SK-N-MC (cell line): ENCODE data around the gene CKAP2L.

Experiments
- DNase-seq: peaks from one replicate; pipeline ENCODE4 v3.0.0-alpha.2; 2011; ENCODE audit warnings: low read depth, low spot score
- H3K27ac ChIP-seq: fragments of 200-600 bp; sonication (generic); 2 replicates; pipeline ENCODE4 v1.5.1; 2016; ENCODE audit warnings: mixed run types
- H3K36me3 ChIP-seq: fragments of 200-600 bp; sonication (generic); 2 replicates; pipeline ENCODE4 v1.6.1; 2017; ENCODE audit warnings: antibody characterized with exemption, low read length, mixed read lengths; ENCODE audit not compliant: insufficient read depth
- H3K4me3 ChIP-seq: fragments of 200-600 bp; sonication (generic); 2 replicates; pipeline ENCODE4 v1.5.1; 2016
- H3K9ac ChIP-seq: fragments of 200-600 bp; sonication (generic); 2 replicates; pipeline ENCODE4 v1.8.0; 2017; ENCODE audit warnings: mixed run types, mixed read lengths; ENCODE audit not compliant: insufficient read length
- H3K9me3 ChIP-seq: fragments of 200-600 bp; sonication (generic); 2 replicates; pipeline ENCODE4 v1.6.1; 2017; ENCODE audit warnings: low read depth, mild to moderate bottlenecking, antibody characterized with exemption, low read length, moderate library complexity, mixed read lengths
- EZH2 ChIP-seq: fragments of 200-600 bp; sonication (generic); IDR thresholded peaks from one replicate; pipeline ENCODE4 v1.6.1; 2017; ENCODE audit warnings: antibody characterized with exemption
- FOXP2 ChIP-seq: optimal IDR thresholded peaks from 2 replicates; pipeline ENCODE3; 2011; ENCODE audit warnings: mild to moderate bottlenecking, moderate library complexity; ENCODE audit not compliant: insufficient read depth; ENCODE audit errors: extremely low read length, control extremely low read depth
- POLR2AphosphoS5 ChIP-seq: IDR thresholded peaks from 2 replicates; pipeline ENCODE4 v1.6.1; 2012; ENCODE audit warnings: mild to moderate bottlenecking, low read depth, low read length, borderline replicate concordance

CKAP2L gene

DNA sequence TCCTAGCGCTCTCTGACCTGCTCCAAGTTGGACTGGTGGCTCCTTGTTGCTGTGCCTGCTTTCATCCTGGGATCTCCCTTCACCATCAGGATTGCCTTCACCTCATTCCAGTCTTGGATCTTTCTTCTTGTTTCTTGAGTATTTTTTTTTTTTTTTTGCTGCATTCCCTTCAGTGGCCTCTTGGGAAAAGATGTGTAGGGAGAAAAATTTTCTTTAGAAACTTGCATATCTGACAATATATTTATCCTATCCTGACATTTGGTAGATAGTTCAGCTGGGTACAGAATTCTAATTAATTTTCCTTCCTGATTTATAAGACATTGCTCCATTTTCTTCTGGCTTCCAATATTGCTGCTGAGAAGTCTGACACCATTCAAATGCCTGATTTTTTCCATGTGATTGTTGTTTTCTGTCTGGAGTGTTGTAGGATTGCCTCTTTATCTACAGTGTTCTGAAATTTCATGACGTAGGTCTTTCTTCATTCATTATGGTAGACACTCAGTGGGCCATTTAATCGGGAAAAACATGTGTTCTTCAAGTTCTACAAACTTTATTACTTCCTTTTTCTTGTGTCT lies 42.9 kb upstream of the CKAP2L start:
- Histone ChIP-seq H3K9ac (no peak overlapping the region), H3K9me3 (peaks cover 3% of the 10 kb centered on the region; the same call in 1 of the 2 replicates), H3K4me3 (no peak overlapping the region), H3K36me3 (no peaks in the 10 kb centered on the region), H3K27ac (no peak overlapping the region)
- no peak for DNase-seq
- TF ChIP-seq POLR2AphosphoS5 (no peak), EZH2 (no peak), FOXP2 (no peak)

DNA sequence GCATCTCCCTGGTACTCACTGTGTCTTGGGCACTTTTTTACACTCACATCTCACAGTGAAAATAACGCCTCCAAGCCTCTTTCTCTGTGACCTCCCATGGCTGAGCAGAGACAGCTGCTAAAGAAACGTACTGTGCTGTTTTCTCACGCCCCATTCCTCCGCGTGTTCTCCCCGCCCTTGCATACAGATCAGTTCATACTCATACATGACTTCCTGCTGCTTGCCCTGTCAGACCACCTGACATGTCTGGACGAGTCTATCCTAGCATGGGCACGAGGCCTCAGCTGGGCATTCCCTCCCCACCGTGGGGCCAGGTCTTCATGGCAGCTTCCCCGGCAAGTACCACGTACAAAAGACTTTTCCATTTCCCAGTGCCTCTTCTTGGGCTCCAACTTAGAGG lies 41.1 kb upstream of the CKAP2L start:
- Histone ChIP-seq H3K9ac (no peak overlapping the region), H3K9me3 (peaks cover 3% of the 10 kb centered on the region; the same call in 1 of the 2 replicates), H3K4me3 (no peak overlapping the region), H3K36me3 (no peaks in the 10 kb centered on the region), H3K27ac (no peak overlapping the region)
- TF ChIP-seq POLR2AphosphoS5, result no peak
- TF ChIP-seq FOXP2, result no peak
- TF ChIP-seq EZH2, result no peak
- no peak for DNase-seq

DNA sequence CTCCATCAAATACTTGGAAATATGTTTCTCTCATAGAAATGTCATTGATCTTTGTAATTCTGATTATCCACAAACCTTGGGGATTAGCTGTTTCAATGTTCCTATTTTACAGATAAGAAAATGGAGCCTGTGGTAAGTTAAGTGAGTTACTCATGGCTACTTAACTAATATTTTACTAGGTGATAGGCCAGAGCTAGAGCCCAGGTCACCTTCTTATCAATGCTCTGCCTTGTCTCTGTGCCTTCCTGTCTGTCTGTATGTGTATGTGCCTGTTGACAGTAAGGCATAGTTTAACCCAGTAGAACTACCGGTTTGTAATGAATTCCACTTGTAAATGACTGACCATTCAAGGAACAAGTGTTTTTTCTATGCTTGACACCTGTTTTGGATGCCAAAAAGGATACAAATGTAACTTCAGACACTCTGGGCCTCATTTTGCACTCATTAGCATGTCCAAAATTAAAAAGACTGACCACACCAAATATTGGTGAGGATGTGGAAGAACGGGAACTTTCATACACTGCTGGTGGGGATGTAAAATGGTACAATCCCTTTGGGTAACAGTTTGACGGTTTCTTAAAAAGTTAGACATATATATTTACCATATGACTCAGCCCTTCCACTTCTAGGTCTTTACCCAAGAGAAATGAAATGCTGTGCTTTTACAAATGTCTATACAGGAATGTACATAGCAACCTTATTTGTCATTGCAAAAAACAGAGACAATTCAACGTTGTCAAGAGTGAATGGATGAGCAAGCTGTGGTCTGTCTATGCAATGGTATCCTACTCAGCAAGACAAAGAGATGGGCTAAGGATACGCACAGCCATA lies 39.5 kb upstream of the CKAP2L start:
- Histone ChIP-seq H3K27ac (no peak overlapping the region), H3K4me3 (no peak overlapping the region), H3K9me3 (peaks cover 3% of the 10 kb centered on the region; the same call in 1 of the 2 replicates), H3K36me3 (no peaks in the 10 kb centered on the region), H3K9ac (no peak overlapping the region)
- no peak for TF ChIP-seq EZH2
- no peak for TF ChIP-seq FOXP2
- no peak for TF ChIP-seq POLR2AphosphoS5
- DNase-seq, result no peak

DNA sequence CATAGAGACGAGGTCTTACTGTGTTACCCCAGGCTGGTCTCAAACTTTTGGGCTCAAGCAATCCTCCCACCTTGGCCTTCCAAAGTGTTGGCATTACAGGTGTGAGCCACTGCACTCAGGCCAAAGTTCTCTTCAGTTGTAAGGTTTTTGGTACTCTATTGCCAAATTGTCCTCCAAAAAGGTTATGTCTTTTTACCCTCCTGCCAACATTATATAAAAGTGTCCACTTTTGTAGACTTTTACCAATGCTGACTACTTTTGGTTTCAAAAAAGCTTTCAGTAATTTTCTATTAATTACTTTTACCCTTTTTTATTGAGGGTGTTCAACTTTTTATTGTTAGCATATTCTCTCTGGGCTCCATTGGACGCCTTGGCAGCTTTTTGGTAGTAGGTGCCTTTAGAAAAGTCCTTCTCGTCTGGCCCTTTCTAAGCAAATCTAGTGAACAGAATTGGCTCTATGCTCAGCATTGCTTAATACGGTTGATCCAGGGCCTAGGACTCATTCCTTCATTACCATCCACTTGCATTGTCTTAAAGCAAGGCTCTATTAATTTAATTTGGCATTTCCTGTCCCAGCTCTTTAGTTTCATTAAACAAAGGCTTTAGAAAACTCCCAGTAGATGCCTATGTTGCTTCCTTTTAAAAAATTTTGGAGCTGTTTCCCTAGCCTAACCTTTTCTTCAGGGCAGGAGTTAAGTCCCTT lies 36.6 kb upstream of the CKAP2L start:
- Histone ChIP-seq H3K36me3 (no peaks in the 10 kb centered on the region), H3K9ac (no peak overlapping the region), H3K27ac (no peak overlapping the region), H3K4me3 (no peak overlapping the region), H3K9me3 (no peaks in the 10 kb centered on the region)
- DNase-seq, result no peak
- TF ChIP-seq FOXP2 (no peak), EZH2 (no peak), POLR2AphosphoS5 (no peak)

DNA sequence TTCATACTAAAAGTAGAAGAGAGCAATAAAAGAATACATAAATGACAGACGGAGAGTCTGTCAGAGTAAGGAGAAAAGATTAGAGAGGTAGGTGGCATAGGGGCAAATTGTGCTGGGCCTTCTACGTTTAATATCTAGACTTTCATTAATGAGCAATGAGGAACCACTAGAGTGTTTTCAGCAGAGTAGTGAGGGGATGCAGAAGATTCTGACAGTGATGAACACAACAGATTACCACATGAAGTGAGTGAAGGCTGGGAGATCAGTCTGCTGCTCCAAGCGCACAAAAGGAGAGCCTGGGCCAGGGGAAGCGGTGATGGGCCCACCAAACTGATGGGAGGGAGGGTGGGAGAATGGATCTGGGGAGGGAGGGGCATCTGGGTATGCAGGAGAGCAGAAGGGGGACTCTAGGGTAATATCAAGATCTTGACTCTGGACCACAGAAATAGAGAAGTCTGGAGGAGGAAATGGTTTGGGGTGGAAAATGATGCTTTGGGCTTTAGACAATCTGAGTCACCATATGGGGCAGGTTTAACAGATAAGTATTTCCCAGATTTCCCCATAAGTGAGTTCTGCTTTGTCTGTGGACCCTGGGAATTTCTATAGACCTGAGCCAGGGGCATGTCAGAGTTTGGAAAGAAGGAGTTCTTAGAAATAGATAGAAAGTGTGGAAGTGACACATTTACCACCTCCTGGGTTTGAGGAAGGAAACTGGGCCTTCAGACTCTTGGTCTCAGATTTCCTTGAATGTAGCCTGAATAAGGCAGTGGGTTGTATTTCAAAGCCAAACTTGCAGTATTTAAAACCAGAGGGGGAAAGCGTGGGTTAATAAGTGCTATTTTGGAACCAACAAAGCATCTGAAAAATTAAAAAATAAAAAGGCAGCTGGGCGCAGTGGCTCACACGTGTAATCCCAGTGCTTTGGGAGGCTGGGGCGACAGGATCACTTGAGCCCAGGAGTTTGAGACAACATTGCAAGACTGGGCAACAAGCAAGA lies 34.9 kb upstream of the CKAP2L start:
- no peak overlapping the region for H3K4me3 ChIP-seq
- no peaks in the 10 kb centered on the region for H3K36me3 ChIP-seq
- no peak overlapping the region for H3K27ac ChIP-seq
- DNase-seq, result no peak
- H3K9me3 ChIP-seq, result no peaks in the 10 kb centered on the region
- H3K9ac ChIP-seq, result no peak overlapping the region
- TF ChIP-seq EZH2 (no peak), FOXP2 (no peak), POLR2AphosphoS5 (no peak)

GRCh38 chr2:112796486-112796885 lies 32.1 kb upstream of the CKAP2L start:
- no peak for TF ChIP-seq EZH2
- H3K27ac ChIP-seq, result no peak overlapping the region

DNA sequence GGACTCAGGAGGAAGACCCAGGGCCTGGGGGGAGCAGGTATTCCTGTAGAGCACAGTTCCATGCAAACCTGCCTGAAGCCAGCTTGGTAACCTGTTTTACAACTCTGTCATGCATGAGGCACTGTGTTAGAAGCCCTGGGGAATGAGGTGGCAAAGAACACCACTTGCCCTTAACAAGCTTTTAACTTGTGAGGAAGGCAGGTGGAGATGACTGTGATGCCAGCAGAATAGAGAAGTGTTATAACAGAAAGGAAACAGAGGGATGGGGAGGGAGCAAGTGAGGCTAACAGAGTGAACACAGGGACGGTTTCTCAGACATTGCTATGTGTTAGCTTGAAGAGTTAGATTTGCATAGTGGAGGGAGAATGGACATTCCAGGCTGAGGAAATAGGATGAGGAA lies 31.4 kb upstream of the CKAP2L start:
- TF ChIP-seq POLR2AphosphoS5 (no peak), EZH2 (no peak), FOXP2 (no peak)
- no peak overlapping the region for H3K9ac ChIP-seq
- H3K36me3 ChIP-seq, result no peaks in the 10 kb centered on the region
- H3K9me3 ChIP-seq, result no peaks in the 10 kb centered on the region
- H3K27ac ChIP-seq, result no peak overlapping the region
- H3K4me3 ChIP-seq, result no peak overlapping the region
- DNase-seq, result no peak

More at GRCh38 chr2:112796486-112796885, 32.1 kb upstream of the CKAP2L start:
- no peaks in the 10 kb centered on the region for H3K9me3 ChIP-seq
- H3K4me3 ChIP-seq, result no peak overlapping the region
- H3K36me3 ChIP-seq, result no peaks in the 10 kb centered on the region
- H3K9ac ChIP-seq, result no peak overlapping the region
- DNase-seq, result no peak
